ENCODE results near the gene ACAT2. TPM values are rescaled to one million over a fixed set of nuclear protein-coding genes. Genes with fewer than 3 reads are reported as not detected.

ACAT2 gene
- total RNA-seq, 2 donors from 2014 or later: 59.8 to 126 TPM

DNA sequence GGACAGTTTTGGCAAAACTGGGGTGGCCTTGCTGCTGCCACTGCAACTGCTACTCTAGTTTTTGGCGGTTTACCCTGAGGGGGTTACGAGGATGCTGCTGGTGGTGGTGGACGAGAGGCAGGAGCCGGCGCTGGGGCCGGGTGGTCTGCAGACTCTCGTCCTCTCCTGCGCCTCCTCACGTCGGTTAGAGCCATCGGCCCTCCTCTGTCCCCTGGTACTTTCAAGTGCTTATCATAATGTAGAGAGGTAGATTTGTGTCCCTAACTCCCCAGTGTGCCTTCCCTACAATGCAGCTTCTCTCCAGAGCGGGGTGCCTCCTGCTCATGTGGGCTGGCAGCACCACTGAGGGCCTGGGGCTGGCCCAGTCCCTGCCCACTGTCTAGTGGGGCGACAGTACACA is 64.2 kb downstream of the ACAT2 start:
- DNase-seq: no peak
- TF ChIP-seq, protein P1, sequence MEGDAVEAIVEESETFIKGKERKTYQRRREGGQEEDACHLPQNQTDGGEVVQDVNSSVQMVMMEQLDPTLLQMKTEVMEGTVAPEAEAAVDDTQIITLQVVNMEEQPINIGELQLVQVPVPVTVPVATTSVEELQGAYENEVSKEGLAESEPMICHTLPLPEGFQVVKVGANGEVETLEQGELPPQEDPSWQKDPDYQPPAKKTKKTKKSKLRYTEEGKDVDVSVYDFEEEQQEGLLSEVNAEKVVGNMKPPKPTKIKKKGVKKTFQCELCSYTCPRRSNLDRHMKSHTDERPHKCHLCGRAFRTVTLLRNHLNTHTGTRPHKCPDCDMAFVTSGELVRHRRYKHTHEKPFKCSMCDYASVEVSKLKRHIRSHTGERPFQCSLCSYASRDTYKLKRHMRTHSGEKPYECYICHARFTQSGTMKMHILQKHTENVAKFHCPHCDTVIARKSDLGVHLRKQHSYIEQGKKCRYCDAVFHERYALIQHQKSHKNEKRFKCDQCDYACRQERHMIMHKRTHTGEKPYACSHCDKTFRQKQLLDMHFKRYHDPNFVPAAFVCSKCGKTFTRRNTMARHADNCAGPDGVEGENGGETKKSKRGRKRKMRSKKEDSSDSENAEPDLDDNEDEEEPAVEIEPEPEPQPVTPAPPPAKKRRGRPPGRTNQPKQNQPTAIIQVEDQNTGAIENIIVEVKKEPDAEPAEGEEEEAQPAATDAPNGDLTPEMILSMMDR (IDR thresholded peaks at IDR 0.05): no peak
- Histone ChIP-seq H3K9ac (ENCODE audit: low read depth in 2 of 2, low read length in 2 of 2) (no peak overlapping the region), H3K4me3 (no peak overlapping the region), H3K27ac (no peak overlapping the region), H3K27me3 (no peaks in the 10 kb centered on the region), H3K4me1 (no peaks in the 10 kb centered on the region), H3K36me3 (no peaks in the 10 kb centered on the region), H3K9me3 (no peaks in the 10 kb centered on the region)
- intact Hi-C loops (cut with DNase I): no loop called here

DNA sequence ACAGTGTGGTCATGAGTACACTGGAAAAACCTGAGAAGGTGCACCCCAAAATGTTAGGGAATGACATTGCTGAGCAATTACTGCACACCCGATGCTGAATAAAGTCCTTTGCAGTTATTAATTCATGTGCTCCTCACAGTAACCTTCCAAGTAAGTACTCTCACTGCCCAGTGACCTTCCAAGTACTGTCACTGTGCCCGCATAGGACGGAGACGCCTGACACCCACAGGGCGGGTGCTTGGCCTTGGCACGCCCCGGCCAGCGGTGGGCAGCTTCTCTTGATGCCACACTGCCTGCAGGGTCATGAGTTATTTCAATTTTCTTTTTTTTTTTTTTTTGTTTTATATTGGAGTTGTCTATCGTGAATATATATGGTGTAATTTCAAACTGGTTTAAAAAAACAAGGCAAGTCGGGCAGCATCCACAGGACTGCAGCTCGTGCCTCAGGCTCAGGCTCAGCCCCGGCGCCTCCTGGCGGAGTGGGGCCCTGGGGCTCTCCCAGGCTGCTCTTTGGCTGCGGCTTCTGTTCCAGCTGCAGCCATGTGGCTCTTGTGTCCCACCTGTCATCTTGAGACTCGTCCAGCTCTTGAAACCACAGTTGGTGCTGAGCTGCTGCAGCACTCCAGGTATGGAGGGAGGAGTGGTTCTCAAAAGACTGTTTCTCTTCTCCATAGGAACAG is 65.3 kb downstream of the ACAT2 start:
- TF ChIP-seq, protein P1 (IDR thresholded peaks at IDR 0.05): no peak
- H3K4me3 ChIP-seq: no peak overlapping the region
- H3K36me3 ChIP-seq: no peaks in the 10 kb centered on the region
- intact Hi-C loops (cut with DNase I): no loop called here
- H3K27ac ChIP-seq: no peak overlapping the region
- DNase-seq: no peak
- H3K9me3 ChIP-seq: no peaks in the 10 kb centered on the region
- H3K27me3 ChIP-seq: no peaks in the 10 kb centered on the region
- no peak overlapping the region for H3K9ac ChIP-seq (ENCODE audit: low read depth in 2 of 2, low read length in 2 of 2)
- no peaks in the 10 kb centered on the region for H3K4me1 ChIP-seq

DNA sequence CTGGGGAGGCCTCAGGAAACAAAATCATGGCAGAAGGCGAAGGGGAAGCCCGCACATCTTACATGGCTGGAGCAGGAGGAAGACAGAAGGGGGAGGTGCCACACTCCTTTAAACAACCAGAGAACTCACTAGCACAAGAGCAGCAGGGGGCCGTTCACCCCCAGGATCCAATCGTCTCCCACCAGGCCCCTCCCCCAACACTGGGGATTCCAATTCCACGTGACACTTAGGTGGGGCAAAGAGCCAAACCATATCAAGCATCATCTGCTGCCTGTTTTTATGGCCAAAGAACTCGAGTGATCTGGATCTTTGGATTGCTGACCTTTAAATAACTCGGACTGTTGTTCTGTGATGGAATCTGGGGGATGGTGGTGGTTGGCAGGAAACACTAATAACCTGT is 66.2 kb downstream of the ACAT2 start:
- no peaks in the 10 kb centered on the region for H3K27me3 ChIP-seq
- intact Hi-C loops (cut with DNase I): no loop called here
- H3K27ac ChIP-seq: no peak overlapping the region
- H3K4me3 ChIP-seq: no peak overlapping the region
- TF ChIP-seq, protein P1 (IDR thresholded peaks at IDR 0.05): no peak
- DNase-seq: no peak
- H3K4me1 ChIP-seq: no peaks in the 10 kb centered on the region
- H3K9me3 ChIP-seq: no peaks in the 10 kb centered on the region
- no peaks in the 10 kb centered on the region for H3K36me3 ChIP-seq
- no peak overlapping the region for H3K9ac ChIP-seq (ENCODE audit: low read depth in 2 of 2, low read length in 2 of 2)

Other genes with a start within 250 kb of the ACAT2 start
- 100 to 1,000 TPM; 199 to 365 TPM for gene SOD2, start 68.8 kb upstream of the ACAT2 start, total RNA-seq
- gene WTAP, start 34.5 kb upstream of the ACAT2 start, total RNA-seq: 10 to 100 TPM; 73.7 to 84.1 TPM
- gene TCP1, start 27.6 kb downstream of the ACAT2 start, total RNA-seq: 100 to 1,000 TPM; 163 to 294 TPM
- gene MRPL18, start 28.4 kb downstream of the ACAT2 start, total RNA-seq: 100 to 1,000 TPM in 1 of 2 donors, 10 to 100 TPM in 1; 65.4 to 112 TPM
- gene PNLDC1, start 38.2 kb downstream of the ACAT2 start, total RNA-seq: under 1 TPM in 1 of 2 donors, not detected in 1; 0.72 TPM
- not detected for gene MAS1, start 128.9 kb downstream of the ACAT2 start, total RNA-seq
- gene IGF2R, start 207.0 kb downstream of the ACAT2 start, total RNA-seq: 10 to 100 TPM; 73.8 to 84.4 TPM

All from colonic mucosa (tissue), 4 donors.